AG08396 (cell line): Measurements from ENCODE around the gene CIAO2A.
"Not testable (repeated sequence)": the region's sequence is repeated elsewhere in the genome, so short reads cannot be mapped to it uniquely, and the experiment has no call there.

ENCODE experiments used
- DNase-seq: peaks from one replicate; pipeline ENCODE4 v3.0.0; 2012; ENCODE audit warnings: low spot score, mixed read lengths

The CIAO2A gene

DNA sequence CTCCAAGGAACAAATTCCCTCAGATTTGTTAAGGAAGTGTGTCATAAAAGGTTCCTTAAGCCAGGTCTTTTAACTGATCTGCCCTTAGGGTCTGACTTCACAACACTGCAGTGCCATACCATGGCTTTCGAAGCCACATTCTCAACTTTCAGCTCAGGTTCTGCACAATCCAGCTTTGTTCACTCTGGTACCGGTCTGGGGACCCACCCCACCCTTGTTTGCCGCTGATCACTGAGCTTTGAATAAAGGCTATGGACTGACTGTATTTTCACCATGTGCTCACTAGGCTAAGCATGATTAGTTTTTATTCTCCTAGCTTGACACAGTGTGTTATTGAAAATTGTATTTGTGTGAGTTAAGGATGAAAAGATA, 18.0 kb upstream of the CIAO2A start:
- DNase-seq: no peak

DNA sequence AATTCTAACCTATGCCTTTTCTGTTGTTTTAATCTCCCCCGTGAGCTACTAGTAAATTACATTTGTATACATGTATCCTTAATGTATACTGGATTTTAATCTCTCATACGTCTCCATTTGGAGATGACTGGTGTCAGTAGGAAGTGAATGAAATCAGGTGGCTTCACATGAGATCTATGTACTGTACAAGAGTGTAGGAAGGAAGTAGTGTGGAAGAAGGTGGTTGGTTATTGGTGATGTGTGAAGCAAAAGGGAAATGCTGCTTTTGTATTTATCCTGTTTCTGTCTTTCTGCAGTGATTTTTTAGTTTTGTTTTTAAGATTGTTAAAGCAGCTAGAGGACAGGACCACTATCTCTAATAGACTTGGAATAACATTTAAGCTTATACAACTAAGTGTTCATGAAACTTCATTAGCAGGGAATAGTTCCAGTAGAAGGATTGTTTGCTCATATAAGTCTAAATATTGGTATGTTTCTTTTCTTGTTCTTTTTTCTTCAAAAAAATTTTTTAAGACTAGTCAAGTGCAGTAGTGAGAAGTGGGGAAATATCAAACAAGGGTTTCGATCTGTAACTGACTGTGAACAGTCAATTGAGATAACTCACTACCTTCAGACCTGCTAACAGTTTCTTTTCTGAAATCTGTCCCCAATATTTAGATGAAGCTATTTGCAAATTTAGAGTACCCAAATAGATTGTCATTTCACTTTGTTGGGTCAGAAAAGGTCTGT, 17.5 kb upstream of the CIAO2A start:
- no peak for DNase-seq

DNA sequence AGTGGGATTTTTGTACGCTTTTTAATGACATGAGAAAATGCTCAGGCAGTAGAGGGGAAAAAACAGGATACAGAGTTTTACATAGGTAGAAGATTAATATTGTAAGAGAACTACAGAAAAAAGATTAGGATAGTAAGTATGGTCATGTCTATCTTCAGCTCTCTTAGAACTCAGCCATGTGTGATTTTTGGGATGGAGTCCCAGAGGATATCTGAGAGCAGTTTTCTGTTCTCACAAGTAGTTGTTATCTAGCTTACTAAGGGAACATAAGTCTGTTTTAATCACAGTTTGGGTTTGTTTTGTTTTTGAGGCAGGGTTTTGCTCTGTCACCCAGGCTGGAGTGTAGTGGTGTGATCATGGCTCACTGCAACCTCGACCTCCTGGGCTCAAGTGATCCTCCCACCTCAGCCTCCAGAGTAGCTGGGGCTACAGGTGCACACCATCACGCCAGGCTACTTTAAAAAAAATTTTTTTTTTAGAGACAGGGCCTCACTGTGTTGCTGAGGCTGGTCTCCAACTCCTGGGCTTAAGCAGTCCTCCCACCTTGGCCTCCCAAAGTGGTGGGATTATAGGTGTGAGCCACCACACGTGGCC, 16.6 kb upstream of the CIAO2A start:
- DNase-seq: not testable (repeated sequence)

DNA sequence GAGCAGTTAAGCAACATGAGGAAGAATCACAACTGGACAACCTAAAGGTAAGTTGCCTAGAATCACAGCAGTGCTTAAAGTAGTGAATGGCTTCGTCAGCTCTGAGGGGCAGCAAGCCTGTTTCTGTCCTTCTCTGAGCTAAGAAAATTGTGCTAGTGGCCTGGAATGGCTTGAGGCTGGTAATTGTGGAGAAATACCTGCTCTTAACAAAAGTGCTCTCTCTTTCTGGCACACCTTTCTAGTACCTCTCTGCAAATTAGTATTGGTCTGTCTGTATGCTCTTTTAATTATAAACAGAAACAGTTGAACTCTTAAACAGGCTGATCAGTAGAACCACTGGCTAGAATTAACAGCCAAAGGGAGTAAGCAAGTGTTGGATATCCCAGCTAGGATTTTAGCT, 13.7 kb upstream of the CIAO2A start:
- DNase-seq: no peak

DNA sequence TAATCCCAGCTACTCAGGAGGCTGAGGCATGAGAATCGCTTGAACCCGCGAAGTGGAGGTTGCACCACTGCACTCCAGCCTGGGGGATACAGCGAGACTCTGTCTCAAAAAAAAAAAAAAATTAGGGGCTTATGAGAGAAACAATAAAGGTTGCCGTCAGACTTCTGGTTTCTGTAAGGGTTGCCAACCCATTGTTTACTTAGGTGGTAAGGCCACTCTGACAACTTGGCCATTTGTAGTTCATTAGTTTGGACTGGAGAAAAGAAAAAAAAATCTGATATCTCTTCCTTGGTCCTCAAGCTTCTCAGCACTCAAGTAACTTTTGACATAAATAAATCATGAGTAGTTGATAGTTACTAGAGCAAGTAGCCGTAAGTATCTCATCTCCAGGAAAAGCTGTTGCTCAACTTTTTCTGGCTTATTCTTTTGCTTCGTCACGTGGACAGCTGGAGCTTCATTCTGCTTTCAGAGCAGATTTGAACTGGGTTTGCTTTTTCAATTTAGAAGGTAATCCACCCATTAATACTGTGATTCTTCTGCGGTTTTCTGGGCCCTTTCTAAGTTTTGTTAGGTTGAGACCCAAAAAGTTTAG, 11.6 kb upstream of the CIAO2A start:
- peak; percentile 29 for DNase-seq

DNA sequence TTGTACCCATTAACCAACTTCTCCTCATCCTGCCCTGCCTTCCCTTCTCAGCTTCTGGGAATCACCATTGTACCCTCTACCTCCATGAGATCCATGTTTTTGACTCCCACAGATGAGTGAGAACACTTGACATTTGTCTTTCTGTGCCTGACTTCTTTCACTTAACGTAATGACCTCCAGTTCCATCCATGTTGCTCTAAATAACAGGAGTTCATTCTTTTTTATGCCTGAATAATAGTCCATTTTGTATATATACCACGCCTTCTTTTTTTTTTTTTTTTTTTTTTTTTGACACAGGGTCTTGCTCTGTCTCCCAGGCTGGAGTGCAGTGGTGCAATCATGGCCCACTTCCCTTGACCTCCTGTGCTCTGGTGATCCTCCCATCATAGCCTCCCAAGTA, 8.9 kb upstream of the CIAO2A start:
- no peak for DNase-seq

DNA sequence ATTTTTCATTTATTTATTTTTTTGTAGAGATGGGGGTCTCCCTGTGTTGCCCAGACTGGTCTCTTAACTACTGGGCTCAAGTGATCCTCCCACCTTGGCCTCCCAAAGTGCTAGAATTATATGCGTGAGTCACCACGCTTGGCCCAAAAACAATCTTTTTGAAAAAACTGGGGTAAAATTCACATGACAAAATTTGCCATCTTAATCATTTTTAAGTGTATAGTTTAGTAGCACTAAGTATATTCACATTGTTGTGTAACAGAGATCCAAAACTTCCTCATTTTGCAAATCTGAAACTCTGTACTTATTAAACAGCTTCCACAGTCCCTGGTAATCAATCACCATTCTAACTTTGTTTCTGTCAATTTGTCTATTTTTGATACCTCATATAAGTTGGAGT, 7.3 kb upstream of the CIAO2A start:
- DNase-seq: no peak

DNA sequence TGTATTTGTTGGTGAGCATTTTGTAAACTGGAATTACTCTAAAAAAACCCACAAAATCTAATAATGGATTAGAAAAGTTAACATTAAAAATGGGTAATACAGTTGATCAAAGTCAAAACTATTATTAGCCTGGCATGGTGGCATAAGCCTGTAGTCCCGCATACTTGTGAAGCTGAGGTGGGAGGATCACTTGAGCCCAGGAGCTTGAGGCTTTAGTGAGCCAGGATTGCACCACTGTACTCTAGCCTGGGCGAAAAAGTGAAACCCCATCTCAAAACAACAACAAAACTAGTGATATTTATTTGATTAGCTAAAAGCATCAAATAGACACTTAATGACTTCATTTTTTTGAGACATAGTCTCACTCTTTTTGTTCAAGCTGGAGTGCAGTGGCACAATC, 5.7 kb upstream of the CIAO2A start:
- no peak for DNase-seq

DNA sequence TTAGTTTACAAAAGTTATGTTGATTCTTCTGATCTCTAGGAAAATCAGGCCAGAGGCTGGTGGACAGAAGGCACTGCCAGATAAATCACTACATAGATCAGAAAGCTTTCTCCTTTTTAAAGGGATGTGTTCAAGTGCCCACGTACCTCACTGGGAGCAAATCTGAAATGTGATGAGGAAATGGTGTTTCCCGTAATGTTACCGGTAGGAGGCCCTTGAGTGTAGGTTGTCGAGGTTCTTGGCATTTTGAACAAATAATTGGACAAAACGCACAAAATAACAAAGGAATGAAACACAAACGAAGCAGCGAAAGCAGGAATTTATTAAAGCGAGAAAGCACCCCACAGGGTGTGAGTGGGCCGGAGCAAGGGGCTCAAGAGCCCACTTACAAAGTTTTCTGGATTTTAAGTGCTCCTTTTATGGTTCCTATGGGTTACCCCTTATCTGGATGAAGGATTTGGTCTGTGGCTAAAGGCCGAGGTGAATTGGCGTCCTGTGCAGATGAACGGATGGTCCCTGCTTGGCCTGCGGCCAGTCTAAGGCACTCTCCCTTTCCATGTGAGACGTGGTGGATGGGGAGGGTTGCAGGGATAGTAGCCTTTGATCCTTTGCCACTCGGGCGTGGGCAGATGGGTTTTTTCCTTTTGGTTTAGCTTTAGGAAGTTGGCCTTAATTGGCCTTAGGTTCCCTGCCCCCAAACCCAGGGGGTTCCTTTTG, 3.2 kb upstream of the CIAO2A start:
- peak; percentile 14 for DNase-seq

DNA sequence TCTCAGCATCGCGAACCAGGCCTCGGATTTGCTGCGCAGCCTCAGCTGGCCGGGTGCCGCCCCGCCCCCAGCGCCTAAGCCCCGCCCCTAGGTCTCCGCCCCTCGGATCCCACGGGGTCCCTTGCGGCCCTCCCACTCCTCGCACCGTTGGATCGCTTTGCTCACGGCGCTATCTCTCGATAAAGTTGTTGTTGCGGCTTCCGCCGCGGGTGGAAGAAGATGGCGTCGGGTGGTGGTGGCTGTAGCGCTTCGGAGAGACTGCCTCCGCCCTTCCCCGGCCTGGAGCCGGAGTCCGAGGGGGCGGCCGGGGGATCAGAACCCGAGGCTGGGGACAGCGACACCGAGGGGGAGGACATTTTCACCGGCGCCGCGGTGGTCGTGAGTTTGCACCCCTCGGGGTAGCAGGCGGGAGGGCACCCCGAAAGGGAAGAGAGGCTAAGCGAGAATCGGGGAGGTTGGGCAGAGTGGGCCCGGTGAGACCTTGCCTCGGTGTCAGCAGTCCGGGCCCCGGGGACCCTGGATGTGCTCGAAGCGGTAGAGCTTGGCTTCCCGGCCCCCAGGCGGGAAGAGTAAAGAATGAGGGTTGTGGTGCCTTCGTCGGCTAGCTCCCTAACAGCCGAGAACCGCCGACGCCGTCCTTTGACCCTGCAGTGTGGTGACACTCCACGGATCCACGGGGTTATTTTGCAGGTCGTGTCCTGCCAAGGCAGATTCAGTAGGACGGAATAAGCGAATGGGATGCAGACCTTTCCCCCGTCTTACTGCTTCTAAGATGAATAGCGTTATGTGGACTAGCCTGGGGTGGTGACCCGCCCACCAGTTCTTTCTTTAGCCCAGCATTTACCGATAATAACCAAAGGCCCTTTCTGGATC, 2.4 kb upstream of the CIAO2A start, which contains the start of gene SNX1:
TSS of gene SNX1 (plus strand) at position 188 of the 873 bp plus-strand sequence. CDS start at position 220, 32 bp downstream.
- DNase-seq: peak; percentile 93

DNA sequence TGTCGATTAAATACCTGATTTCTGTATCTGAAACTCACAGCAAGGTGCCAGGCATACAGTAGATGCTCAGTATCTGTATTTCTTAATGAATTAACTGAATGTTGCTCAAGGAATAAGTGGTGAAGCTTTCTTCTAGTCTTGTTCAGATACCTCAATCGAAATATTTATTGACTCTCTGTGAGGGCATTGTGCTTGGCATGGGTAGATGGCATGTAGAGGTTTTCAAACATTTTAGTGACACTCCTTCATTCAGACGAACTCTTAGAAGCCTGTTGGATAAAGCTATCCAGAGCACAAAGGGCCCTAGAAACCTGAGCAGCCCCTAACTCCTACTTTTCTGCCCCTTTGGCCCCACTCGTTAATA, 1.8 kb upstream of the CIAO2A start:
- DNase-seq: no peak

DNA sequence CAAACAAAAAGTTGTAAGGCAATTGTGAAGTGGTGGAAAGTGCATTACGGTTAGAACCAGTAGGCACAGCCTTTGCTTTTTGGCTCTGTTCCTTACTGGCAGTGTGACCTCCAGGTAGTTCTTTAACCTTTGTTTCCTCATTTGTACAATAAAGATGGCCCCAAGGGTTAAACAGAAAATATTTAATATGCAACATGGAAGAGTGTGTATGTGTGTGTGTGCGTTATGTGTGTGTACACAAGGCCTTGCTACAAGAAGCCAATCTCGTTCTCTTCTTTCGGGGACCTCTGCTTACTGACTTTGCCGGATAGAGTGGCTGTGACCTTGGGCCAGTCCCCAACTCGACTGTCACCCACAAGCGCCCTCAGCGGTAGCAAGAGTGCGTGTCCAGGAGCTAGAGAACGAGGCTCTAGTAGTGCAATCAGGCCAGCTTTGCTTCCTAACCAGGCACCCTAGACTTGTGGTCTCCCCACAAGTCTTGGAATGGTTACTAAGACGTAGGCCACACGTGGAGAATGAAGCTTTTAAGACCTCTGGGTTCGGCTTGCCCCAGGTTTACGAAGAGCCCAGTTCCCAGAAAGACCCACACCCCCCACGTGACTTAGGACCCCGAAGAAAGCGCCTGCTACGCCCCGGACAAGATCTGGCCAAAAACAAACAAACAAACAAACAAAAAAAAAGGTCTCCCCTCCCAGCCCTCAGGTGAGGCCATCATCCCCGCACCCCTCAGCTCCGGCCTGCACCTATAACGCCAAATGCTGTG, 593 bp downstream of the CIAO2A start:
- peak; percentile 34 for DNase-seq

DNA sequence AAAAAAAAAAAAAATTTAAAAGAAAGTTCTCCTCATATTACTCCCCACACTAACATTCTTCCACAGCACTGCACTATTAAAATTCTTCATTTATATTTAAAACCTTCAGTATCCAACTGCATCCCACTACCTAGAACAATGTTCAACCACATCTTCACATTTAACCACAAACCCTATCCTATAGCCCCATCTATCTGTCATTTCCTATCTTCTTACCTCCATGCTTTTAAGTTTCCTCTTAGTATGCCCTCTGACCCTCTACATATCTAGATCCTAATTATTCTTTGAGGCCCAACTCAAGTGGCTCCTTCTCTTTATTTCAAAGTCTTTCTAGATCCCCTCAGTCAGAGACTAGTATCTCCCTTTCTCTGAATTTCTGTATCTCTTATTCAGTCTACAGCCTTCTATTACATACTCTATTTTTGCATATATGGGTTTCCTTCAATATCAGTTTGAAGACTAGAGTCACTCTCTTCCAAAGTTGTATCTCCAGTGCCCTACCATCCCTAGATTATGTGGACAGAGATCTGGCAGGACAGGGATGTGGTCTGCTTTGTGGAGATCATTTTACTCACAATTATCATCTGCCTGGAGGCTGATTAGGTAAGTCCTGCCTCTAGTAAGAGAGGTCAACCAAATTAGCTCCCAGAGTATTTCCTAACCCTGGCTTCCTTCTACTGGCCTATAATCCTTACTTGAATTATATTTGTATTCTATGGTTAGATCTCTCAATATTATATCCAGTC, 1.4 kb downstream of the CIAO2A start:
- DNase-seq: no peak

DNA sequence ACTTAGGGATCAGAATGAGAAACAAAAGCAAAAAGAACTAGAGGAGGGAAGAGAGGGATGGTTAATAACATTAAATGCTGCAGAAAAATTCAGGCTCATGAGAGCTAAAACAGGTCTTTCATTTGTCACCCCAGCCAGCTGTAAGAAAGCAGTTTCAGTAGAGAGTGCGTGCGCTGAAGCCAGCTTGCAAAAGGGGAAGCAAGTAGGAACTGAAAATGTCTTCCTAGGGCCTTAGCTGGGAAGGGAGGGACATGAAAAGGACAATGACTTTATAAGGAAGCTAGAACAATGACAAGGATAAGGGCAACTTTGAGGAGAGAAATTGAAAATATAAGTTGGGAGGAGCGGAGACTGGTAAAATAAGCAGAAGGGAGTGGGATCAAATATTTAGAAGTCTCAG, 3.1 kb downstream of the CIAO2A start:
- no peak for DNase-seq

DNA sequence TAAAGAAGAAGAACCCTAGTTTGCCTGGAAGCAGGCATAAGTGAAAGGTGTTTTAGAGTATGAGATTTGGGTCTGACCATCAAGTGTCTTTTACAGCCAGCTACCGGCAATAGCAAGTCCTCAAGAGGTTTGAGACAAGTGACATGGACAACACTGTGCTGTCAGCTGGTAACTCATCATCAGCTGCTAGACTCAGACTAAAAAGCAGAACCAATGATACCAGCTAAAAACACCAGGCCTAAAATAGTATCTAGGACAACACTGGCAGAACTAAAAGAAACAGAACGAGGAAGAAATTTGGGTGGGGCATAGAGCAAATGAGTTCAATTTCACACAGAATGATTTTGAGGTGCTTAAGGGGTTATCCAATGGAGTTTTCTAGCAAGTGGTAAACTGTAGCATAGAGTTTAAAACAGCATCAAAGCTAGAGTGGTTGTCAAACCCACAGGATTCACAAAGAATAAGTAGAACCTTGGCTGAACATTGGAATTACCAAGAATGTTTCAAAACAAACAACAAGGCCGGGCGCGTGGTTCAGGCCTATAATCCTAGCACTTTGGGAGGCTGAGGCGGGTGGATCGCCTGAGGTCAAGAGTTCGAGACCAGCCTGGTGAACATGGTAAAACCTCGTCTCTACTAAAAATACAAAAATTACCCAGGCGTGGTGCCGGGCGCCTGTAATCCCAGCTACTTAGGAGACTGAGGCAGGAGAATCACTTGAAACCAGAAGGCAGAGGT, 3.9 kb downstream of the CIAO2A start:
- no peak for DNase-seq

DNA sequence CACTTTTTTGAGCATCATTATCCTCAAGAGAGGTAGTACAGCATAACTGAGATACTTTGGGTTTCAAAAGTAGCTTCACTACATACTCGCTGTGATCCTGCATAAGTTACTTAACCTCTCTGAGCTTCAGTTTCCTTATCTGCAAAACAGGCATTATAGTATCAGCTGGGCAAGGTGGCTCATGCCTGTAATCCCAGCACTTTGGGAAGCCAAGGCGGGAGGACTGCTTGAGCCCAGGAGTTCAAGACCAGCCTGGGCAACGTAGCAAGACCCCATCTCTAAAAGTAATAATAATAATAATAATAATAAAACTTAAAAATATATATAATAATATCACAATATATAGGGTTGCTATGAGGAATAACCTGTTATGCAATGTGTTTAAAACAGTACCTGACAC, 10.9 kb downstream of the CIAO2A start:
- no peak for DNase-seq

DNA sequence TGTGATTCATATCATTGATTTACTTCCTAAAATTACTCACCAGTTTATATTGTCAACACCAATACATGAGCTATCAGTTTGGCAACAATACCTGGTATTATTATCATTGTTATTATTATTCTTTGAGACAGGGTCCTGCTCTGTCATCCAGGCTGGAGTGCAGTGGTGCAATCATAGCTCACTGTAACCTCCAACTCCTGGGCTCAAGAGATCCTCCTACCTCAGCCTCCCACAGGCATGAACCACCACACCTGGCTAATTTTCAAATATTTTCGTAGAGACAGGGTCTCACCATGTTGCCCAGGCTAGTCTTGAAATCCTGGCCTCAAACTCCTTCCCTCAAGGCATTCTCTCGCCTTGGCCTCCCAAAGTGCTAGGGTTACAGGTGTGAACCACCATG, 20.1 kb downstream of the CIAO2A start:
- DNase-seq: not testable (repeated sequence)

DNA sequence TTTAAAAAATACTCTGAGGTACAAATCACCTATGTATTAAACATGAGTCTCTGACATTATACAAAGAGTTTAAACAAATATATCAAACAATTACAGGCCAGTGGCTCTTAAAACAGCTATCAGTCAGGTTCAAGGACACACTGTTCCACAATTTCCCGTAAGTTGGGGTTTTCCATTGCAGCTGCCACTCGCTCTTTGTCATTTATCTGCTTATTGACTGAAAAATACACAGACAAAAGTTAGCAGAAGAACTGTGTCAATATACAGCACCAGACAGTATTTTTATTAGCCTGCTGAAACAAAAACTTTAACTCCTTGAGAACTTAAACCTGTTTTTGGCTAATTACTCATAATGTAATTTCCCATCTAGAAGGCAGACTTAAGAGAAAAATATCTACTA, 20.8 kb downstream of the CIAO2A start:
- no peak for DNase-seq

DNA sequence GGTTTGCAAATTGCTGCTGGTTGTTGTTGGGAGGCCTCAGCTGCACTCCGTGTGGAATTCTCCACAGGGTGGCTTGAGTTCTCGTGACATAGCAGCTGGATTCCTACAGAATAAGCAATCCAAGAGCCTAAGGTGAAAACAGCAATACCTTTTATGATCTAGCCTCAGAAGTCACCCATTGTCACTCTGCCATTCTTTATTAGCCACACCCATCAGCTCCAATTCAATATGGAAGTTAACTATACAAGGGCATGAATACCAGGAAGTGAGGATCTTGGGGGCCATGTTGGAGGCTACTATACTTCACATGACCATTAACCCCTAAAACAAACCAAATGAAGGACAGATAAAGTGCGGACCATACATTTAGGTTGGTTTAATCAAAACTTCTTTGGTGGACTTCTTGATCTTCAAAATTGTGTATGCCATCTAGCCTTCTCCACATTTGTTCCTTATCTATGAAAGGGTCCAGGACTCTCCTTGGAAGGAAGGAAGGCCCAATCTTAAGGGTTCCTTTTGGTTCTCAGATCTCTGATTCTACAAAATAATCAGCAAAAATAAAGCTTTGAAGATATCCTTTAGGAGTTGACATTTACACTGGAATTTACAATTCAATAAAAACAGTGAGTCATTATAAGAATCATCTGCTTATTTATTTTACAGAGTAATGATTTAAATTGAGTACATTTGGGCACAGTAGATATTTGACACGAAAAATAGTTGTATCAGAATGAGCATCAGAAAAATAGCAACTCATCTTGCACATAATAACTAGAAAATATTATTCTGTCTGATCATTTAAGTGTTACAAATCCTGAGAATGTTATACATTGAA, 21.5 kb downstream of the CIAO2A start:
- no peak for DNase-seq
